ENCODE measurements around the gene DECR2. TPM values are rescaled to one million over a fixed set of nuclear protein-coding genes. Genes with fewer than 3 reads are reported as not detected.

The DECR2 gene
- total and polyA plus RNA-seq, 9 of the 15 experiments (the other 6 are each of a cell fraction or from before 2014, with no cell fraction given): 1.0 to 31.9 (median 10.3) TPM

DNA sequence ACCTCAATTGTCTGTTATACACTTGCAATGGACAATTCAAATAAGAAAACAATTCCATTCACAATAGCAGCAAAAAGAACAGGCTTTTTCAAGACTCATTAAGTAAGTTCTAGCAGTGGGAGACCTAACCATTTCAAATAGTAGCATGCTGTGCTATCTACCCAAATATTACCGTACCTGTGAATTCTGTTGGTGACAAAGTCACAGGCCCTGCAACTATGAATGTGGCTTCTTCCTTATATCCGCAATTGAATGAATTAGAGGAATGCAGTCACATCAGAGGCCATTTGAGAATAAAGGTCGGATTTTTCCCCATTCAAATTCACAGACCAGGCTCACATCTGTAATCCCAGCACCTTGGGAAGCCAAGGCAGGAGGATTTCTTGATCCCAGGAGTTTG is 5.5 kb upstream of the DECR2 start (continued):
- TF ChIP-seq RBM34 (IDR thresholded peaks at IDR 0.05; ENCODE audit: borderline replicate concordance, insufficient read depth, low read length): no peak

DNA sequence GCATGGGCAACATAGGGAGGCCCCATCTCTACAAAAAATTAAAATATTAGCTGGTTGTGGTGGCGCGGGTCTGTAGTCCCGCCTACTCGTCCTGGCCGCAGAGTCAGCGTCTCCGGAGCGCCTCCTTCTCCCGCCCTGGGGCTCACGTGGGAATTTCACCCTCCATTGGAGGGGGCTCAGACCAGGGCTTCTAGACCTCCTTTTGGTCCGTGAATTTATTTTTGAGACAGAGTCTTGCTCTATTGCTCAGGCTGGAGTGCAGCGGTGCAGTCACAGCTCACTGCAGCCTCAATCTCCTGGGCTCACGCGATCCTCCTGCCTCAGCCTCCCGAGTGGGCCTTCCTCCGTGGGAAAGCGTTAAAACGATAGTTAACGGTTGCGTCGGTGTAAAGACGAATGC is 5.1 kb upstream of the DECR2 start:
- in situ Hi-C loops (cut with MboI) (loop anchor here (10.0 kb wide), 1 partner anchor 278 kb away; the partner anchor contains the start of gene RHBDL1), intact Hi-C loops (cut with micrococcal nuclease) (loop anchor here (5.0 to 10.0 kb wide), 3 partner anchors 88 to 286 kb away; partner anchors contain the start of genes JMJD8, RHOT2 and STUB1)
- ChIA-PET CTCF (ENCODE audit: low intra/inter-chr PET ratio) (no interaction called here), POLR2A (interaction anchor here (0.6 to 1.2 kb wide), 8 partner anchors 10 to 280 kb away, joined by 3 to 5 read pairs (median 3); partner anchors contain the start of genes CAPN15 and METTL26)
- peaks cover 56% of the 10 kb centered on the region for H3K79me2 ChIP-seq (ENCODE audit: control insufficient read depth, insufficient read depth, low read length)
- H3K36me3 ChIP-seq (ENCODE audit: control insufficient read depth, insufficient read depth, low read length): peaks cover 24% of the 10 kb centered on the region
- DNase-seq (ENCODE audit: extremely low read depth in 1 of 4, low spot score in 3 of 4) (peak; percentile 72 to 90 (median 80)), ATAC-seq (peak; percentile 62), FAIRE-seq (peak; percentile 80)
- H3K9me1 ChIP-seq (ENCODE audit: control insufficient read depth, insufficient read depth, low read length): no peaks in the 10 kb centered on the region
- BruUV-seq (replicated peaks): no TSS peak
- H2AFZ ChIP-seq (ENCODE audit: low read depth, low read length): peak overlapping the region; percentile 90
- peaks cover 29 to 58% of the 10 kb centered on the region in 2 experiments for H3K4me1 ChIP-seq (replicated peaks in 1 of 2; ENCODE audit: control insufficient read depth in 2 of 2, insufficient read depth in 2 of 2, low read length in 2 of 2)
- H3K27me3 ChIP-seq (ENCODE audit: control insufficient read depth in 2 of 2, insufficient read depth in 2 of 2, low read length in 2 of 2): no peaks in the 10 kb centered on the region
- H3K4me2 ChIP-seq (ENCODE audit: insufficient read depth, low read length): peak overlapping the region; percentile 90
- peak overlapping the region; percentile 70 for H3K4me3 ChIP-seq
- peak overlapping the region; percentile 95 for H3K27ac ChIP-seq (ENCODE audit: extremely low read depth, low read depth, low read length)
- peak overlapping the region; percentile 76 to 94 for H3K9ac ChIP-seq (ENCODE audit: insufficient read depth in 1 of 2, low read depth in 2 of 2, low read length in 2 of 2)
- no peaks in the 10 kb centered on the region for H4K20me1 ChIP-seq (replicated peaks; ENCODE audit: control insufficient read depth, insufficient read depth, low read length)
- H3K9me3 ChIP-seq (replicated peaks; ENCODE audit: control insufficient read depth, insufficient read depth, low read depth, low read length): peaks cover 3% of the 10 kb centered on the region; the same call in 1 of the 2 replicates
- 1% methylated on average over 22 of the region's 22 CpGs for WGBS (ENCODE audit: insufficient coverage, low coverage, missing lambda C conversion rate)
- TF ChIP-seq CREBBP (IDR thresholded peaks at IDR 0.05; ENCODE audit: low read depth, low read length) (no peak), MTA1 (IDR thresholded peaks at IDR 0.05; ENCODE audit: borderline replicate concordance) (peak; percentile 87), ZNF174 (CRISPR knock-in tag; IDR thresholded peaks at IDR 0.05) (no peak), ILK (tag; IDR thresholded peaks at IDR 0.05; ENCODE audit: borderline replicate concordance, low read depth) (no peak), MCM2 (IDR thresholded peaks at IDR 0.05; ENCODE audit: low read depth) (no peak), CCAR2 (IDR thresholded peaks at IDR 0.05; ENCODE audit: low read depth, low read length) (no peak), PHB (CRISPR knock-in tag; IDR thresholded peaks at IDR 0.05) (no peak), IRF1 (CRISPR knock-in tag; IDR thresholded peaks at IDR 0.05; ENCODE audit: borderline replicate concordance) (no peak), SAP30 (IDR thresholded peaks at IDR 0.05; ENCODE audit: borderline replicate concordance, insufficient read depth, low read depth, low read length, poor library complexity, severe bottlenecking) (peak; percentile 12), ARID2 (IDR thresholded peaks at IDR 0.05) (no peak), ILF3 (IDR thresholded peaks at IDR 0.05; ENCODE audit: borderline replicate concordance) (no peak), RCOR1 (IDR thresholded peaks at IDR 0.05; ENCODE audit: borderline replicate concordance in 1 of 2, low read depth in 2 of 2, low read length in 2 of 2) (peak in 1 of 2 experiments; percentile 51; a peak in 1 of 4 replicates), DNMT1 (IDR thresholded peaks at IDR 0.05) (no peak), ZNF12 (CRISPR knock-in tag; IDR thresholded peaks at IDR 0.05) (no peak), PKNOX1 (IDR thresholded peaks at IDR 0.05) (no peak)
- TF ChIP-seq, protein P1, sequence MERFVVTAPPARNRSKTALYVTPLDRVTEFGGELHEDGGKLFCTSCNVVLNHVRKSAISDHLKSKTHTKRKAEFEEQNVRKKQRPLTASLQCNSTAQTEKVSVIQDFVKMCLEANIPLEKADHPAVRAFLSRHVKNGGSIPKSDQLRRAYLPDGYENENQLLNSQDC (CRISPR knock-in tag; IDR thresholded peaks at IDR 0.05): no peak
- TF ChIP-seq, protein P2, sequence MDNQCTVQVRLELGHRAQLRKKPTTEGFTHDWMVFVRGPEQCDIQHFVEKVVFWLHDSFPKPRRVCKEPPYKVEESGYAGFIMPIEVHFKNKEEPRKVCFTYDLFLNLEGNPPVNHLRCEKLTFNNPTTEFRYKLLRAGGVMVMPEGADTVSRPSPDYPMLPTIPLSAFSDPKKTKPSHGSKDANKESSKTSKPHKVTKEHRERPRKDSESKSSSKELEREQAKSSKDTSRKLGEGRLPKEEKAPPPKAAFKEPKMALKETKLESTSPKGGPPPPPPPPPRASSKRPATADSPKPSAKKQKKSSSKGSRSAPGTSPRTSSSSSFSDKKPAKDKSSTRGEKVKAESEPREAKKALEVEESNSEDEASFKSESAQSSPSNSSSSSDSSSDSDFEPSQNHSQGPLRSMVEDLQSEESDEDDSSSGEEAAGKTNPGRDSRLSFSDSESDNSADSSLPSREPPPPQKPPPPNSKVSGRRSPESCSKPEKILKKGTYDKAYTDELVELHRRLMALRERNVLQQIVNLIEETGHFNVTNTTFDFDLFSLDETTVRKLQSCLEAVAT (IDR thresholded peaks at IDR 0.05): peak in 1 of 2 experiments; percentile 68; a peak in 2 of 4 replicates

Data from K562 (cell line).